Measurements from ENCODE around the gene SPRED3.
"Not testable (repeated sequence)": the region's sequence is repeated elsewhere in the genome, so short reads cannot be mapped to it uniquely, and the experiment has no call there.

DNA sequence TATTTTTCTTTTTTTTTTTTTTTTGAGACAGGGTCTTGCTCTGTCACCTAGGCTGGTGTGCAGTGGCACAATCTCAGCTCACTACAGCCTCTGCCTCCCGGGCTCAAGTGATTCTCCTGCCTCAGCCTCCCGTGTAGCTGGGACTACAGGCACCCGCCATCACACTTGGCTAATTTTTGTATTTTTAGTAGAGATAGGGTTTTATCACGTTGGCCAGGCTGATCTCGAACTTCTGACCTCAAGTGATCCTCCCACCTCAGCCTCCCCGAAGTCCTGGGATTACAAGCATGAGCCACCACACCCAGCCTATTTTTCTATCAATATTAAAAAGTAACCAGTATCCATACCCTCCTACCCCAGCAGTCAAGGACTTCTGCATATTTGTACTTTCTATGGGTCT is 21.9 kb downstream of the SPRED3 start:
- not testable (repeated sequence) for TF ChIP-seq CTCF (IDR thresholded peaks at IDR 0.05; ENCODE audit: poor library complexity); EZH2phosphoT487 (IDR thresholded peaks at IDR 0.05; ENCODE audit: low read depth, severe bottlenecking, unreplicated experiment); EZH2 (IDR thresholded peaks at IDR 0.05; ENCODE audit: borderline replicate concordance)

Data from hepatocyte (in vitro differentiated cells).